Stimulated activated CD4-positive, alpha-beta T cell treated with anti-CD3 and anti-CD28 coated beads, Interleukin-12 subunit alpha, Interleukin-12 subunit beta, amount 100 ng/mL, for 48 hours (primary cell): ENCODE measurements around the gene NYAP2.

Source experiments
- DNase-seq, 3 donors: peaks; one replicate each; pipeline ENCODE4 v3.0.0-alpha.2; 2020; ENCODE audit warnings: low read depth in 2 of 3, low spot score in 1 of 3

NYAP2 gene

GRCh38 chr2:225425284-225425683 lies 25.8 kb downstream of the NYAP2 start:
- no peak for DNase-seq

GRCh38 chr2:225428360-225428759 lies 28.9 kb downstream of the NYAP2 start:
- DNase-seq, result no peak

- no peak for DNase-seq
Observed at GRCh38 chr2:225429717-225430116, 30.2 kb downstream of the NYAP2 start.

- no peak for DNase-seq
Observed at GRCh38 chr2:225431105-225431863, 31.8 kb downstream of the NYAP2 start.

GRCh38 chr2:225434014-225434413 lies 34.5 kb downstream of the NYAP2 start:
- DNase-seq, result no peak

GRCh38 chr2:225437319-225437718 lies 37.8 kb downstream of the NYAP2 start:
- no peak for DNase-seq

- DNase-seq, result no peak
Observed at GRCh38 chr2:225438248-225438647, 38.7 kb downstream of the NYAP2 start.

DNA sequence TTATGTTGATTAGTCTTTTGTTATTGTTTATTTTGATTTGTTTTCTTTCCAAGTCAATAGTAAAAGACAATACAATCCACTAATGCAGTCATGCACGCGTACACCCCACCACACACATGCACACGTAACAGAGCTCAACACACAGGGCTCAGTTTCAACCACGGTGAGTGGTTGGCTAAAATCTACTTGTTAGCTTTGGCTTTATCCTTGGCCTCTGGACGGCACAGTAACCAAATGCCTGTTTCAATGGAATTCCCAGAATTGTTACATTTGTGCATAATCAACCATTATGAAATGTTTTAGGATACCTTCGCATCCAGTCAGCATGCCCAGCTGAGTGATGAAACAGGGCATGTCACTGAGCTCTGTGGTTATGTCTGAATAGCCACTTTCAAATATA lies 53.2 kb downstream of the NYAP2 start:
- no peak for DNase-seq

- no peak for DNase-seq
Observed at GRCh38 chr2:225454412-225454811, 54.9 kb downstream of the NYAP2 start.

DNA sequence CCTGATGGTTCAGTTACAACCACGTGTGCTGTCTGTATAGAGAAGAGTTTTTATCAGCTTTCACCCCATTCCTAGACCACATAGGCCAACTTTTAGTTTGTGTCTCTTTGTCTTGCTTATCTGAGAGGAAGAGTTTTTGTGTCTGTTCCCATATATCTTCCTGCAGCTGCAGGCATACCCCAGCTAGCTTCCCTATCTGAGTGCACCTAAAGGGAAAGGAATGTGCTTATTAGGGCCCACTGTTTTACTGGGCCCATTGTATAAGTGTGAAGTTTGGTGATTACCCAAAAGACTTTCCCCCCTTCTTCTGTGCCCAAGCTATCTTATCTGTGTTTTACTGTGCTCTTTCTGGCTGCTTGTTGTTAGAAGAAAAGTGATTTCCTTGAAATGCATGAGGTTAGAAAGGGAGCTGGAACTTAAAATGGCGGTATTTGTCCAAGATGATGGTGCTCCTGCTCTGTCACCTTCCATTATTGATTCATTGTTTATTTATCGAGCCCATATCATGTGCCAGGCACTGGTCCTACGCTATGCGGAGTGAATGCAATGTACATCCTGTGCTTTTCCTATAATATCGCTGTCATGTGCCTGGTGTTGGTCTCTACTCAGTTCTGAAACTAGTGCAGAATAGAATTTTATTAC lies 57.2 kb downstream of the NYAP2 start:
- DNase-seq, result no peak

- no peak for DNase-seq
Observed at GRCh38 chr2:225457482-225457881, 58.0 kb downstream of the NYAP2 start.

GRCh38 chr2:225458431-225459117 lies 59.1 kb downstream of the NYAP2 start:
- no peak for DNase-seq

- DNase-seq, result no peak
Observed at GRCh38 chr2:225462417-225462816, 62.9 kb downstream of the NYAP2 start.

DNA sequence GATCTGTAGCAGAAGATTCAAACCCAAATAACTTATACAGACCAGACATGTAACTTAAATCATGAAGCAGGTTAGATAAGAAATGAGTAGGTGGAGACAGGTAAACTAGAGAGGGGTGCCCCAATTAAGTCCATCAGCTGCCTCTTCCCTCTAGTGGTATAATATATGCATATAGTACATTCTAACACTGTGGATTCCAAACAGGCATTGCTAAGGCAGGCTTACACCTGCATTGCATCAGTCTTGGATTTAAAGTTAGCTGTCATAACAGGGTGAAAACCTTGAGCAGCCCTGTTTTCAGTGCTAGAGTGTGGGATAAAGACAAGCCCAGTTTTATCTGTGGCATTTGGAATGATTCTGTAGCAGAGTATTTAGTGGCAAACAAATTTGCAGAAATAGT lies 63.4 kb downstream of the NYAP2 start:
- no peak for DNase-seq

GRCh38 chr2:225463449-225463848 lies 63.9 kb downstream of the NYAP2 start:
- DNase-seq, result no peak

DNA sequence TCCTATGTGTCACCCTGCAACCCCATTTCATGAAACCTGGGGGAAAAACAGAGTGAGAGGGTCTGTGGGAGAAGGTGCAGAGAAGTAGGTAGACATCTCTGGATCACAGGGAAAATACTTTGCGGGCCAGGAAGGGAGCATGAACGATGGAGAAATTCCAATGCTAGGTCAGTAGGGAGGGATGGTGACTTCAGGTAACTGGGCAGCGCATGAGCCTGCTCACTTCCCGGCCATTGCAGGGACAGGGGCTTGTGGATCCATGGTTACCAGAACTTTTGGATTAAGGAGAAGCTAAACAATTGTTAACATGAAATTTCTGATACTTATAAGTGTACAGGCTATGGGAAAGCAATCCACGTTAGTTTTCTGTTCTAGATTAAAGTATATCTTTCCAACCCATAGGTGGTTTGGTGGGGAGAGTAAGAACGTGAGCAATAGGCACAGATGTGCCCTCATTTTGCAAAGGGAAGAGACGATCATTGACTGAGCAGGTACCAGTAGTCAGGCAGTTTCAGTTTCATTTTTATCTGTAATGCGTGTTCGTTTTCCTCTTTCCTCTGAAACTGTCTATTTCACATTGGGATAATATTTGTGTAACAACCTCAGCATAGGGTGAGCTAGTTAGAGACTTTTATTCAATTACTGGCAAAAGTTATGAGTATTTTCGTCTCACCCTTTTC lies 65.0 kb downstream of the NYAP2 start:
- no peak for DNase-seq

DNA sequence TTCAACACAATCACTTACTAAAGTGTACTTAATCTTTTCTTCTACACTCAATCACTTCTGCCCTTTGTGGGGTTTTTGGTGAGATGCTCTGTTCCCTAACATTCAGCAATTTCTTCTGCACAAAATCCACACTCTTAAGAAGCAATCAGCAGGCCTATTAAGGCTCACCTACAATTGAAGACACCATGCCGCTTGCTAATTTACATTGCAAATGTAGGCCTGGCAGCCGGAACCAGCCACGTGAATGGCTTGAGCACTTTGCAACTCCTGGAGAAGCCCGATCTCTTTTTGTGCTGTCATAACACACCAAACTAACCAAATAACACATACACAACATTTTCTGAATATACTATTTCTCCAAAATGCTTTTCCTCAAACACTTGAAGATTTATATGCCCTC lies 66.3 kb downstream of the NYAP2 start:
- no peak for DNase-seq

DNA sequence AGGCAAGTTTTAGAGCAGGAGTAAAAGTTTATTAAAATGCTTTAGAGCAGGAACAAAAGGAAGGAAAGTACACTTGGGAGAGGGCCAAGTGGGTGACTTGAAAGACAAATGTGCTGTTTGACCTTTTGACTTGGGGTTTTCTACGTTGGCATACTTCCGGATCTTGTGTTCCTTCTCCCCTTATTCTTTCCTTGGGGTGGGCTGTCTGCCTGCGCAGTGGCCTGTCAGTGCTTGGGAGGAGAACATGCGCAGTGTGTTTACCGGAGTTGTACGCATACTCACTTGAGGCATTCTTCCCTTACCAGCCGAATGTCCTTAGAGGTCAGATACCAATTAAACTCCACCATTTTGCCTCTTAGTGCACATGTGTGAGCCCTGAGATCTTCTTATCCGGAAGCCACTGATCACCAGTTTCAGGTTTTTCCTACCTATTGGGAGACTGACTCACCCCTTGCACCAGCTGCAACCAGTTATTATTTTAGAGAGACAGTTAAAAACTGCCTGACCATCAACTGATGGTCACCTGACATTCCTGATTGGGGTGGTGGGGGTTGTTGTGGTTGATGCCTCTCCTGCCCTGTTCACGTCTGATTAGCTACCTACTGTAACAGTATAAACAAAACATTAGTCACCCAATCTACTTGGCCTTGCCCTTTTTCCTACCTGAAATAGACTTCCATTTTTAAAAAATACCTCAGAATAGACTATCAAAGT lies 67.5 kb downstream of the NYAP2 start:
- no peak for DNase-seq

DNA sequence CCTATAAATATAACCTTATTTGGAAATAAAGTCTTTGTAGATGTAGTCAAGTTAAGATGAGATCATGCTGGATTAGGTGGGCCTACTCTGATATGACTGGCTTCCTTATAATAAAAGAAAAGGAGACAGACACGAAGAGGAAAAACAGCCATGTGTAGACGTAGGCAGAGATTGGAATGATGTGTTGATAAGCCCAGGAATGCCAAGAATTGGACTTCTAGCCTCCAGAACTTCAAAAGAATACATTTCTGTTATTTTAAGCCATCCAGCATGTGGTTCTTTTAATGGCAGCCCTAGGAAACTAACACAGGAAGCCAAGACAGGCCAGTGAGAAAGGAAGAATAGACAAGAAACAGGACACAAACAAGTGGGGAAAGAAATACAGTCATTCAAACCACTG lies 68.6 kb downstream of the NYAP2 start:
- DNase-seq, result no peak

- DNase-seq, result no peak
Observed at GRCh38 chr2:225471039-225471438, 71.5 kb downstream of the NYAP2 start.

GRCh38 chr2:225471482-225471881 lies 72.0 kb downstream of the NYAP2 start:
- no peak for DNase-seq
